ENCODE results near the gene PLEKHA6. TPM values are rescaled to one million over a fixed set of nuclear protein-coding genes. Genes with fewer than 3 reads are reported as not detected.
A peak's percentile ranks its signal among the peaks of the same experiment; 100 is the strongest.

PLEKHA6 gene
- total RNA-seq, 4 donors from 2014 or later, result 8.7 to 17.8 (median 11.4) TPM

DNA sequence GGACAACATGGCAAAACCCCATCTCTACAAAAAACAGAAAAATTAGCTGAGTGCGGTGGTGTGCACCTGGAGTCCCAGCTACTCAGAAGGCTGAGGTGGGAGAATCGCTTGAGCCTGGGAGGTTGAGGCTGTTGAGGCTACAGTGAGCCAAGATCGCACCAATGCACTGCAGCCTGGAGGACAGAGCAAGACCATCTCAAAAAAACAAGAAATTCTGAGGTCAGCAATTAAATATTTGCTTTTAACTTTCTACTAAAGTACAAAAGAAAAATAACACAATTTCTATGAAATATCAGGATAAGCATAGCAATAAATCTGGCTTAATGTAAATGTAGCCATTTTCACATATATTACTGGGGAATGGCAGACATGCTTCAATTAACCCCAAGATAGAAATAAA is 42.0 kb upstream of the PLEKHA6 start:
- peaks cover 5 to 73% of the 10 kb centered on the region in 2 donors for H3K36me3 ChIP-seq
- no peaks in the 10 kb centered on the region for H3K27me3 ChIP-seq
- whole genome bisulfite sequencing, 2 donors (ENCODE audit: low coverage in 1 of 2), result 75 to 82% methylated on average over 2 to 3 of the region's 3 CpGs
- H3K27ac ChIP-seq, result no peak overlapping the region
- H3K4me1 ChIP-seq, result peaks cover 5 to 40% (median 10%) of the 10 kb centered on the region in 3 donors
- no peaks in the 10 kb centered on the region for H3K9me3 ChIP-seq
- TF ChIP-seq, protein P1, sequence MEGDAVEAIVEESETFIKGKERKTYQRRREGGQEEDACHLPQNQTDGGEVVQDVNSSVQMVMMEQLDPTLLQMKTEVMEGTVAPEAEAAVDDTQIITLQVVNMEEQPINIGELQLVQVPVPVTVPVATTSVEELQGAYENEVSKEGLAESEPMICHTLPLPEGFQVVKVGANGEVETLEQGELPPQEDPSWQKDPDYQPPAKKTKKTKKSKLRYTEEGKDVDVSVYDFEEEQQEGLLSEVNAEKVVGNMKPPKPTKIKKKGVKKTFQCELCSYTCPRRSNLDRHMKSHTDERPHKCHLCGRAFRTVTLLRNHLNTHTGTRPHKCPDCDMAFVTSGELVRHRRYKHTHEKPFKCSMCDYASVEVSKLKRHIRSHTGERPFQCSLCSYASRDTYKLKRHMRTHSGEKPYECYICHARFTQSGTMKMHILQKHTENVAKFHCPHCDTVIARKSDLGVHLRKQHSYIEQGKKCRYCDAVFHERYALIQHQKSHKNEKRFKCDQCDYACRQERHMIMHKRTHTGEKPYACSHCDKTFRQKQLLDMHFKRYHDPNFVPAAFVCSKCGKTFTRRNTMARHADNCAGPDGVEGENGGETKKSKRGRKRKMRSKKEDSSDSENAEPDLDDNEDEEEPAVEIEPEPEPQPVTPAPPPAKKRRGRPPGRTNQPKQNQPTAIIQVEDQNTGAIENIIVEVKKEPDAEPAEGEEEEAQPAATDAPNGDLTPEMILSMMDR (IDR thresholded peaks at IDR 0.05), result no peak
- TF ChIP-seq EP300 (IDR thresholded peaks at IDR 0.05) (no peak), POLR2AphosphoS5 (IDR thresholded peaks at IDR 0.05) (no peak), POLR2A (IDR thresholded peaks at IDR 0.05) (no peak)
- no peak overlapping the region for H3K4me3 ChIP-seq
- ATAC-seq, result no peak

DNA sequence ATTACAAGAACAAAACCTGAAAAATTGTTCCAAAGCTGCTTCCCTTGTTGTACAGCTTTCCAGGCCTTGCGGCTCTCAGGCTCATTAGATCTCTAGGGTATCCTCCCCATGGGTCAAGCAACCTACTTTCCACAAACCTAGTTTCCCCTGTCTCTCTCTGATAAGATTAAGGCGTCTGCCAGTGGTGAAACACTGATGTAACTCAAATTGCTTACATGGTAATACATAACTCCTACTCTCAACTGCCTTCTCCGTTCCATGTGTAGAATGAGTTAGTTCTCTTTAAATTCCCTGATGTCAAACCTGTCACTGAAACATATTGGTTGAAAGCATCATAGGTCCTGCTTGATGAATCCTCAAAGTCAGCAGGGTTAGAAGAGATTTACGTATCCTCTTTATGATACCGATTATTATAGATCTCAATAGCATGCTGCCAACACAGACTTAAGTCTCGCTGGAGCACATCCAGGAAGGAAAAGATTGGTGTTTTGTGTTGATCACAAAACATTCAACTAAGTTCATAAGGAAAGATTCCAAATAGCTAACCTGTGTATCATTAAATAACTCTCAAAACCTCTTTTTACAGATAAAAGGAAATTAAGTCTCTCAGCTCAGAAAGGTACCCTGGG is 41.3 kb upstream of the PLEKHA6 start:
- Histone ChIP-seq H3K36me3 (peaks cover 5 to 73% of the 10 kb centered on the region in 2 donors), H3K4me3 (no peak overlapping the region), H3K27me3 (no peaks in the 10 kb centered on the region), H3K27ac (peak overlapping the region in 1 of 4 donors; percentile 32), H3K4me1 (peaks cover 5 to 32% (median 10%) of the 10 kb centered on the region in 3 donors), H3K9me3 (no peaks in the 10 kb centered on the region)
- WGBS, 2 donors (ENCODE audit: low coverage in 1 of 2), result 73 to 88% methylated on average over 6 of the region's 6 CpGs
- no peak for TF ChIP-seq POLR2AphosphoS5 (IDR thresholded peaks at IDR 0.05)
- TF ChIP-seq, protein P1 (IDR thresholded peaks at IDR 0.05), result no peak
- no peak for TF ChIP-seq EP300 (IDR thresholded peaks at IDR 0.05)
- no peak for TF ChIP-seq POLR2A (IDR thresholded peaks at IDR 0.05)
- ATAC-seq, result no peak

DNA sequence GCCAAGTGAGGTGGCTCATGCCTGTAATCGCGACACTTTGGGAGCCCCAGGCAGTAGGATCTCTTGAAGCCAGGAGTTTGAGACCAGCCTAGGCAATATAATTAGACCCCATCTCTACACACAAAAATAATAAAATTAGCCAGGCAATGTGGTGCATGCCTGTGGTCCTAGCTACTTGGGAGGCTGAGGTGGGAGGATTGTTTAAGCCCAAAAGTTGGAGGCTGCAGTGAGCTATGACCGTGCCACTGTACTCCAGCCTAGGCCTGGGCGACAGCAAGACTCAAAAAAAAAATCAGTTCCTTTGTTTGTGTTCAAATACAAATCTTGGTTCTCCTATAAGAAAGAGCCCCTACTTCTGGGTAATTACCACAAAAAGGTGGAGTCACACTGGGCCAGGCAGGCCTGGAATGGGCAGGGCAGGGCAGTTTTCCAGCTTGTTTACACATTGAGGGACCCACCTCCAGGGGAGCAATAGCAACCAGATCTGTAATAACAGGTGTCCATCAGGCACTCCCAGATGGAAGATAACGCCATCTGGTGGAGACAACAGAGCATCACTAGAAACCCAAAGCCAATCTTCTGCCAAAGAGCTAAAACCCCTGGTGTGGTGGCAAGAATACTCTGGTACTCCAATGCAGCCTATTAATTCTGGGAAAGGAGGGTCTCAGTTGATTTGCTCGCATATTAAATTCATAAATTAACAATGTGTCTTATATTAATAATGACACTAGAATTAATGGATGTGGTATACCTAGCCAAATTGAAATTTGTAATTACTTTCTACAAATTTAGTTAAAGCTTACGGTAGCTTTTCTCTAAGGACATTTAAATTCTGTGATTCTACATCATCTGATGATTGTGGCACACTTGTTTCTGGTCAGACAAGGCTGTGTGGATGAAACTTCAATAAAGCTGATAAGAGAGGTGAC is 38.7 kb upstream of the PLEKHA6 start:
- no peaks in the 10 kb centered on the region for H3K27me3 ChIP-seq
- no peak overlapping the region for H3K4me3 ChIP-seq
- peak overlapping the region in 2 of 4 donors; percentile 18 to 34 for H3K27ac ChIP-seq
- 60 to 68% methylated on average over 7 of the region's 7 CpGs for WGBS, 2 donors (ENCODE audit: low coverage in 1 of 2)
- TF ChIP-seq EP300 (IDR thresholded peaks at IDR 0.05), result no peak
- TF ChIP-seq, protein P1 (IDR thresholded peaks at IDR 0.05), result peak; percentile 52 to 81 (median 62)
- H3K36me3 ChIP-seq, result peaks cover 0 to 50% of the 10 kb centered on the region in 2 donors
- no peaks in the 10 kb centered on the region for H3K9me3 ChIP-seq
- H3K4me1 ChIP-seq, result peaks cover 0 to 7% (median 0%) of the 10 kb centered on the region in 3 donors
- peak; percentile 68 for ATAC-seq

DNA sequence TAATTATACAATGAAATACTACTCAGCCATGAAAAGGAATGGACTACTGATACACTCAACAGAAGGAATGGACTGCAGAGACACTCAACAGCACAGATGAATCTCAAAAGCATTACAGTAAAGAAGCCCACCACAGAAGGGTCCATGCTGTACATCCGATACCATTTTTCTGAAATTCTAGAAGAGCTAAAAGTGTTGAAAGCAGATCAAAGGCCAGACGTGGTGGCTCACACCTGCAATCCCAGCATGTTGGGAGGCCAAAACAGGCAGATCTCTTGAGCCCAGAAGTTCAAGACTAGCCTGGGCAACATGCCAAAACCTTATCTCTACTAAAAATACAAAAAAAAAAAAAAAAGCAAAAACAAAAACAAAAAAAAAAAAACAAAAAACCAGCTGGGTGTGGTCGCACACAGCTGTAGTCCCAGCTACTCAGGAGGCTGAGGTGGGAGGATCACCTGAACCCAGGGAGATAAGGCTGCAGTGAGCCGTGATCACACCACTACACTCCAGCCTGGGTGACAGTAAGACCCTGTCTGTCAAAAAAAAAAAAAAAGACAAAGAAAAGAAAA is 36.4 kb upstream of the PLEKHA6 start:
- 73 to 100% methylated on average over 1 to 4 of the region's 4 CpGs for WGBS, 2 donors (ENCODE audit: low coverage in 1 of 2)
- no peak for TF ChIP-seq EP300 (IDR thresholded peaks at IDR 0.05)
- TF ChIP-seq, protein P1 (IDR thresholded peaks at IDR 0.05), result no peak
- no peak for TF ChIP-seq POLR2AphosphoS5 (IDR thresholded peaks at IDR 0.05)
- Histone ChIP-seq H3K27ac (no peak overlapping the region), H3K9me3 (no peaks in the 10 kb centered on the region), H3K36me3 (peaks cover 0 to 28% of the 10 kb centered on the region in 2 donors), H3K4me3 (no peak overlapping the region), H3K4me1 (peaks cover 0 to 7% (median 0%) of the 10 kb centered on the region in 3 donors), H3K27me3 (no peaks in the 10 kb centered on the region)
- ATAC-seq, result no peak
